Pancreas (tissue), 10 donors: Measurements from ENCODE around the gene CFAP77. TPM values are rescaled to one million over a fixed set of nuclear protein-coding genes. Genes with fewer than 3 reads are reported as not detected.

Experiments used
- ATAC-seq, 4 donors: fragments of 200-7000 bp; cut with Tn5 transposase; one replicate each; pipeline versions ENCODE4 v1.8.0 to v1.9.1; 2020; ENCODE audit warnings: mild to moderate bottlenecking in 4 of 4, moderate library complexity in 4 of 4
- DNase-seq, 6 donors: peaks; one replicate each; pipeline ENCODE4 v3.0.0-alpha.2; 2020
- FAIRE-seq: peaks from 2 replicates; lab custom pipeline; 2012; peaks lifted over from hg19 to GRCh38; lab: Jason Lieb, UNC
- H3K27ac ChIP-seq, 4 donors: fragments of 200-600 bp; sonication (generic); 1 replicate in 3 of 4; 2 replicates in 1 of 4; pipeline versions ENCODE4 v1.5.0 to v1.8.0; 2020
- H3K27me3 ChIP-seq, 4 donors: fragments of 200-600 bp; one replicate each; pipeline ENCODE4 v1.8.0; 2021
- H3K36me3 ChIP-seq, 3 donors: fragments of 200-600 bp; sonication (generic) in 1 of 3; one replicate each; pipeline versions ENCODE4 v1.5.0 to v1.8.0; 2020 to 2021
- H3K4me1 ChIP-seq, 3 donors: fragments of 200-600 bp; one replicate each; pipeline ENCODE4 v1.8.0; 2021
- H3K4me3 ChIP-seq, 4 donors: fragments of 200-600 bp; sonication (generic) in 2 of 4; one replicate each; pipeline versions ENCODE4 v1.5.0 to v1.8.0; 2020 to 2021
- H3K9me3 ChIP-seq, 4 donors: fragments of 200-600 bp; one replicate each; pipeline ENCODE4 v1.8.0; 2021
- CTCF ChIP-seq, 4 donors: fragments of 200-600 bp; sonication (generic) in 3 of 4; IDR thresholded peaks; one replicate each; pipeline versions ENCODE4 v1.5.0 to v1.8.0; 2021; ENCODE audit warnings: antibody characterized with exemption in 4 of 4
- whole genome bisulfite sequencing, 2 donors: extraction: QIAGEN DNeasy Blood & Tissue Kit; methylation state at CpG; one replicate each; pipeline ENCODE4 v1.1.7; 2013; 5-methylcytosine and 5-hydroxymethylcytosine counted together
- intact Hi-C, 3 donors: fragments of 100-400 bp; cut with DNase I; formaldehyde crosslinking; loops; one replicate each; pipeline versions ENCODE4 v1.11.1 to v1.14.2; 2022
- polyA plus RNA-seq, 2 donors: library from polyadenylated mRNA; stranded (reverse); fragments of 200-250 nt; gene quantifications; one replicate each; pipeline ENCODE4 v1.2.3, GENCODE V29; 2013
- total RNA-seq, 6 donors: library from RNA; stranded (reverse); fragmentation: NEBNext Ultra II Directional in 4 of 6; extraction: Animal tissue kit (Norgen Biotek cat#: 25700) in 4 of 6; gene quantifications; one replicate each; pipeline versions ENCODE4 v1.2.1 to v1.2.4, GENCODE V29; 2021 to 2023
- donor health status: healthy with polysubstance abuse.
- donor health status: DM: no; HTN: no; CAD: no; lungs with moderate emphysema.
- donor health status: DM: no; HTN: no; CAD: no.
- donor health status: control.
- donor health status: control.
- donor health status: Bipolar disorder and iron deficiency.
- donor health status: DM: yes; HTN: yes; CAD: no.
- donor health status: DM: no; HTN: no; CAD: no.
- donor health status: DM: no; HTN: no; CAD: no.
- donor health status: DM: yes; HTN: yes; CAD: no.

Gene CFAP77
- total and polyA plus RNA-seq, 8 donors = not detected

GRCh38 chr9:132519033-132519432 lies 109.0 kb downstream of the CFAP77 start:
- ATAC-seq (no peak), DNase-seq (no peak), FAIRE-seq (no peak)
- Histone ChIP-seq H3K4me3 (no peak overlapping the region), H3K9me3 (no peaks in the 10 kb centered on the region), H3K4me1 (no peaks in the 10 kb centered on the region), H3K27ac (no peak overlapping the region), H3K27me3 (peaks cover 0 to 4% (median 0%) of the 10 kb centered on the region in 4 donors), H3K36me3 (no peaks in the 10 kb centered on the region)
- intact Hi-C loops = loop anchor here in 1 of 3 donors (10.0 kb wide), 1 partner anchor 276 kb away; no protein-coding TSS in a partner anchor
- WGBS, 2 donors = 50 to 56% methylated on average over 2 of the region's 2 CpGs
- no peak for TF ChIP-seq CTCF (IDR thresholded peaks at IDR 0.05)

- WGBS, 2 donors = 52 to 68% methylated on average over 5 of the region's 5 CpGs
Measured at GRCh38 chr9:132520612-132521011, 110.6 kb downstream of the CFAP77 start.

GRCh38 chr9:132525308-132526023 lies 115.5 kb downstream of the CFAP77 start:
- no peak for DNase-seq
- intact Hi-C loops = no loop called here
- H3K4me3 ChIP-seq = no peak overlapping the region
- H3K36me3 ChIP-seq = no peaks in the 10 kb centered on the region
- no peak for TF ChIP-seq CTCF (IDR thresholded peaks at IDR 0.05)
- H3K27me3 ChIP-seq = no peaks in the 10 kb centered on the region
- no peak for ATAC-seq
- no peak for FAIRE-seq
- H3K9me3 ChIP-seq = no peaks in the 10 kb centered on the region
- 78 to 84% methylated on average over 5 of the region's 5 CpGs for WGBS, 2 donors
- no peaks in the 10 kb centered on the region for H3K4me1 ChIP-seq
- no peak overlapping the region for H3K27ac ChIP-seq

More at GRCh38 chr9:132520612-132521011, 110.6 kb downstream of the CFAP77 start:
- no peaks in the 10 kb centered on the region for H3K36me3 ChIP-seq
- no peak overlapping the region for H3K27ac ChIP-seq
- FAIRE-seq (no peak), ATAC-seq (no peak), DNase-seq (no peak)
- H3K27me3 ChIP-seq = peaks cover 0 to 4% (median 0%) of the 10 kb centered on the region in 4 donors
- H3K4me1 ChIP-seq = no peaks in the 10 kb centered on the region
- no peaks in the 10 kb centered on the region for H3K9me3 ChIP-seq
- H3K4me3 ChIP-seq = no peak overlapping the region
- intact Hi-C loops = no loop called here
- no peak for TF ChIP-seq CTCF (IDR thresholded peaks at IDR 0.05)

- FAIRE-seq (no peak), ATAC-seq (no peak), DNase-seq (peak in 1 of 6 donors; percentile 11)
- no peaks in the 10 kb centered on the region for H3K27me3 ChIP-seq
- TF ChIP-seq CTCF (IDR thresholded peaks at IDR 0.05) = no peak
- H3K36me3 ChIP-seq = no peaks in the 10 kb centered on the region
- H3K27ac ChIP-seq = no peak overlapping the region
- H3K4me1 ChIP-seq = no peaks in the 10 kb centered on the region
- 21 to 24% methylated on average over 13 of the region's 13 CpGs for WGBS, 2 donors
- no peaks in the 10 kb centered on the region for H3K9me3 ChIP-seq
- H3K4me3 ChIP-seq = no peak overlapping the region
- intact Hi-C loops = no loop called here
Measured at GRCh38 chr9:132531195-132531594, 121.2 kb downstream of the CFAP77 start.
